ENCODE measurements around the gene KRTAP10-3. TPM values are rescaled to one million over a fixed set of nuclear protein-coding genes. Genes with fewer than 3 reads are reported as not detected.

Gene KRTAP10-3
- polyA plus RNA-seq, 1 donor (not counting 4 experiments of a cell fraction or from before 2014, with no cell fraction given): not detected

DNA sequence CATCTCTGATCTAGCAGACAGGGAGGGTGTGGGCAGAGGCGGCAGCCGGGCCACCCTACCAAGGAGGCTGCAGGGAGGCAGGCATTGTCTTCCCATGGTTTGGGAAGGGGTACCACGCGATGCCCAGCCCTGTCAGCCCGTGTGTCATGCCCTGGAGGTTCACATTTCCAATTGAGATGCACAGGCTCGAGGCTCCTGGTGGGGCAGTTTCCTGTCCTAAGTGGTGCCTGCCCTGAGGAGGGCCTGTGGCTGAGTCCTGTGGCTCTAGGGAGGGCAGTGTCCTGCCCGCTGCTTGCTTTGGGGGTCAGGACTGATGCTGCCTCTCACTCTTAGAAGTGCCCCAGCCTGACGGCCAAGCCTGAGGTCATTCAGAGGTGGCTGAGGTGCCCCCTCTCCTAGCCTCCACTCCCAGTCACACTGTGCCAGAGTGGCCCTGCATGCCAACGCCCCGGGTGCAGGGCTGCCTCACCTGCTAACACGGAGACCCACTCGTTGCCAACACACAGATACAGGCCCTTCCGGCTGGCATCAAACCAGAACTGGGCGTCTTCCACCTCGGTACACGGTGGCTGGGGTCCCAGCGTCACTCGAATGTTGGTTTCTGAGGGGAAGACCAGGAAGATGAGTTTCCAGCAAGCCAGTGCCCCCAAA, 30.5 kb downstream of the KRTAP10-3 start:
- FAIRE-seq (no peak), DNase-seq (ENCODE audit: low read depth, low spot score) (no peak)
- Histone ChIP-seq H3K9ac (ENCODE audit: control insufficient read depth, extremely low read depth, insufficient read depth, low read length) (no peak overlapping the region), H3K4me2 (ENCODE audit: control insufficient read depth, extremely low read depth, insufficient read depth, low read depth, low read length) (no peak overlapping the region), H3K27me3 (ENCODE audit: control insufficient read depth, extremely low read depth, insufficient read depth, low read length) (no peaks in the 10 kb centered on the region), H3K9me1 (ENCODE audit: control insufficient read depth, extremely low read depth, insufficient read depth, low read length) (no peaks in the 10 kb centered on the region), H4K20me1 (ENCODE audit: control insufficient read depth, extremely low read depth, insufficient read depth, low read length) (no peaks in the 10 kb centered on the region), H3K79me2 (ENCODE audit: control insufficient read depth, insufficient read depth, low read length) (no peaks in the 10 kb centered on the region), H3K4me3 (ENCODE audit: control insufficient read depth in 2 of 3, extremely low read depth in 1 of 3, insufficient read depth in 2 of 3, low read depth in 1 of 3, low read length in 3 of 3) (no peak overlapping the region), H3K36me3 (ENCODE audit: control insufficient read depth in 2 of 2, extremely low read depth in 1 of 2, insufficient read depth in 2 of 2, low read length in 2 of 2) (no peaks in the 10 kb centered on the region), H3K4me1 (ENCODE audit: control insufficient read depth, extremely low read depth, insufficient read depth, low read length) (no peaks in the 10 kb centered on the region), H3K27ac (ENCODE audit: control insufficient read depth, insufficient read depth, low read length) (no peak overlapping the region), H2AFZ (ENCODE audit: control insufficient read depth, low read length) (no peak overlapping the region), H3K9me3 (ENCODE audit: control insufficient read depth, low read depth, low read length) (peaks cover 28% of the 10 kb centered on the region)
- dilution Hi-C loops (cut with MboI; ENCODE audit: extremely low pct_ligation_motif_present, low sequenced_read_pairs): no loop called here
- TF ChIP-seq EZH2 (IDR thresholded peaks at IDR 0.05; ENCODE audit: low read length): no peak
- TF ChIP-seq CTCF (optimal IDR thresholded peaks at IDR 0.05 in 1 of 3, IDR thresholded peaks at IDR 0.05 in 1 of 3, conservative IDR thresholded peaks at IDR 0.05 in 1 of 3; ENCODE audit: extremely low read depth in 1 of 3, insufficient read depth in 2 of 3, low read length in 3 of 3): no peak

GRCh38 chr21:44527156-44527982, 31.2 kb downstream of the KRTAP10-3 start:
- no peaks in the 10 kb centered on the region for H3K4me1 ChIP-seq (ENCODE audit: control insufficient read depth, extremely low read depth, insufficient read depth, low read length)
- H4K20me1 ChIP-seq (ENCODE audit: control insufficient read depth, extremely low read depth, insufficient read depth, low read length): no peaks in the 10 kb centered on the region
- DNase-seq (ENCODE audit: low read depth, low spot score) (no peak), FAIRE-seq (no peak)
- no peak overlapping the region for H3K4me2 ChIP-seq (ENCODE audit: control insufficient read depth, extremely low read depth, insufficient read depth, low read depth, low read length)
- no peak for TF ChIP-seq EZH2 (IDR thresholded peaks at IDR 0.05; ENCODE audit: low read length)
- TF ChIP-seq CTCF (optimal IDR thresholded peaks at IDR 0.05 in 1 of 3, IDR thresholded peaks at IDR 0.05 in 1 of 3, conservative IDR thresholded peaks at IDR 0.05 in 1 of 3; ENCODE audit: extremely low read depth in 1 of 3, insufficient read depth in 2 of 3, low read length in 3 of 3): no peak
- H3K9me3 ChIP-seq (ENCODE audit: control insufficient read depth, low read depth, low read length): peaks cover 32% of the 10 kb centered on the region
- H3K27me3 ChIP-seq (ENCODE audit: control insufficient read depth, extremely low read depth, insufficient read depth, low read length): no peaks in the 10 kb centered on the region
- H3K9me1 ChIP-seq (ENCODE audit: control insufficient read depth, extremely low read depth, insufficient read depth, low read length): no peaks in the 10 kb centered on the region
- dilution Hi-C loops (cut with MboI; ENCODE audit: extremely low pct_ligation_motif_present, low sequenced_read_pairs): no loop called here
- no peak overlapping the region for H3K9ac ChIP-seq (ENCODE audit: control insufficient read depth, extremely low read depth, insufficient read depth, low read length)
- no peak overlapping the region for H3K4me3 ChIP-seq (ENCODE audit: control insufficient read depth in 2 of 3, extremely low read depth in 1 of 3, insufficient read depth in 2 of 3, low read depth in 1 of 3, low read length in 3 of 3)
- H3K27ac ChIP-seq (ENCODE audit: control insufficient read depth, insufficient read depth, low read length): no peak overlapping the region
- H2AFZ ChIP-seq (ENCODE audit: control insufficient read depth, low read length): no peak overlapping the region
- H3K36me3 ChIP-seq (ENCODE audit: control insufficient read depth in 2 of 2, extremely low read depth in 1 of 2, insufficient read depth in 2 of 2, low read length in 2 of 2): no peaks in the 10 kb centered on the region
- H3K79me2 ChIP-seq (ENCODE audit: control insufficient read depth, insufficient read depth, low read length): no peaks in the 10 kb centered on the region

All from keratinocyte (primary cell).